GM19035 (cell line): ENCODE results near the gene PPP1R26.
"Not testable (repeated sequence)": the region's sequence is repeated elsewhere in the genome, so short reads cannot be mapped to it uniquely, and the experiment has no call there.

ENCODE experiments used
- ATAC-seq: cut with Tn5 transposase; IDR thresholded peaks from one replicate; pipeline ENCODE4 v1.9.1; 2021; ENCODE audit not compliant: unreplicated experiment

The PPP1R26 gene

DNA sequence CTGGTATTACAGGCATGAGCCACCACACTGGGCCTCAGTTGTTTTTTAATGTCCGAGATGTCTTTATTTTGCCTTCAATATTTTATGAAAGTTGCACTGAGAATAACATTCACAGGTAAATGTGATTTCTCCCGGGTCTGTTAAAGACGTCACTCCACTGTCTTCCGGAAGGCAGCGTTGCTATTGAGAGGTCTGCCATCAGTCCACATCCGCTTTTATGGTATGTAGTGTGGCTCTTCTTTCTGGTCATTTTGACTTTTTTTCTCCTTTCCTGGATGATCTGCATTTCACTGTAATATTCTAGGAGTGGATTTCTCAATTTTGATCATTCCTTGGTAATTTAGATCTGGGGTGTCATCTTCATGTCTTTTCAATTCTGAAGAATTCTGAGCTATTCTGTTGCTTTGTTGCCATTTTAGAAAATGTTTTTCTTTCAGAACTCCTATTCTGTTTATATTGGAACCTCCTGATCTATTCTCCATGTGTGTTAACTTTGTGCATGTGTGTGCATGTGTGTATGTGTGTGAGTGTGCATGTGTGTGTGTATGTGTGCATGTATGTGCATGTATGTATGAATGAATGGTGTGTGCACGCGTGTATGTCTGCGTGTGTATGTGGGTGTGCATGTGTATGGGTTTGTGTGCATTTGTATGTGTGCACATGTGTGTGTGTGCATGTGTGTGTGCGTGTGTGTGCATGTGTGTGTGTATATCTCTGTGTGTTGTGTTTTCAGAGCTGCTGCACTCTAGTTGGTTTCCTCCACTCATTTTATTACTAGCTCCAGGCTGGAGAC lies 39.8 kb downstream of the PPP1R26 start:
- ATAC-seq = no peak

DNA sequence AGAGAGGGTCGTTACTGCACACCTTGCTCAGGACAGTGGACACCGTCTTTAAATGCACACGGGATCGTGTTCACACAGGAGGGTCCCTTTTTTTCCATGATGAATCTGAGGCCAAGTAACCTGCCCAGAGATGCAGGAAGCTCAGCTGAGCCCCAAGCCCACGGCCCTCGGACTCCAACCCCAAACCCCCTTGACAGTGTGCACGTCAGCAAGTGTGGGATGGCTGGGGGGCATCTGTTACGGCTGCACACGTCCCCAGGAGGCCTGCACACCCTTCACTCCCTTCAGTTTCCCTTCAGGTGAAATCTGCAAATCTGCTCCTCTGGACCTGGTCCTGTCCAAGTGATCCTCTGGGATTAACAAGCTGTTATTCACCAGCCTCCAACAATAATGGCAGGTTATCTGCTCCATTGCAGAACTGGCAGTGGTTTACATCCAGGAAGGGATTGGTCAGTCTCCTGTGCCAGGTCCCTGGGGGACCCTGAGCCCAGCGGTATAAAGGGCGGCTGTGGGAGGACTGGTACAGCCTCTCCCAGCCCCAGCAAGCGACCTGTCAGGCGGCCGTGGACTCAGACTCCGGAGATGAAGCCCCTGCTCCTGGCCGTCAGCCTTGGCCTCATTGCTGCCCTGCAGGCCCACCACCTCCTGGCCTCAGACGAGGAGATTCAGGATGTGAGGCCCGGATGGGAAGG lies 41.5 kb downstream of the PPP1R26 start, which contains the start of gene LCN1:
LCN1 (plus strand) TSS at position 525 of the 692 bp plus-strand sequence; CDS start at position 583, 58 bp downstream.
- ATAC-seq = no peak

DNA sequence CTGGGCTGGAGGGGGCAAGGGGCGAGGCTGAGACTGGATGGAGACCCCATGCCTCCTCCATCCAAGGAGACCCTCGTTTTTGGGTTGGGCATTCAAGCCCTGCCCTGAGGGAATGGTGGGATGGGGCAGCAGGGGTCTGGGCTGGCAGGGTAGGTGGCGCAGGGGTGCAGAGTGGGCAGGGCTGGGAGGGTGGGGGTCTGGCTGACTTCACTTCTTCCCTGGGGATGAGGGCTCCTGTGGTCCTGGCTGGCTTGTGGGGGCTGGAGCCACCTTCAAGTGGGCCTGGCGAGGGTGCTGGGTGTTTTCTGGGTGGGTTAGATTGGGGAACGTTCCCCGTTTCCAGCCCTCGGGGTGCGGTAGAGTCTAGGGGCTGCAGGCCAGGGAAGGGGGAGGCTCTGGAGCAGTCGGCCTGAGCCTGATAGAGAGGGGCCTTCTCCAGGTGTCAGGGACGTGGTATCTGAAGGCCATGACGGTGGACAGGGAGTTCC lies 42.1 kb downstream of the PPP1R26 start:
- ATAC-seq = no peak

DNA sequence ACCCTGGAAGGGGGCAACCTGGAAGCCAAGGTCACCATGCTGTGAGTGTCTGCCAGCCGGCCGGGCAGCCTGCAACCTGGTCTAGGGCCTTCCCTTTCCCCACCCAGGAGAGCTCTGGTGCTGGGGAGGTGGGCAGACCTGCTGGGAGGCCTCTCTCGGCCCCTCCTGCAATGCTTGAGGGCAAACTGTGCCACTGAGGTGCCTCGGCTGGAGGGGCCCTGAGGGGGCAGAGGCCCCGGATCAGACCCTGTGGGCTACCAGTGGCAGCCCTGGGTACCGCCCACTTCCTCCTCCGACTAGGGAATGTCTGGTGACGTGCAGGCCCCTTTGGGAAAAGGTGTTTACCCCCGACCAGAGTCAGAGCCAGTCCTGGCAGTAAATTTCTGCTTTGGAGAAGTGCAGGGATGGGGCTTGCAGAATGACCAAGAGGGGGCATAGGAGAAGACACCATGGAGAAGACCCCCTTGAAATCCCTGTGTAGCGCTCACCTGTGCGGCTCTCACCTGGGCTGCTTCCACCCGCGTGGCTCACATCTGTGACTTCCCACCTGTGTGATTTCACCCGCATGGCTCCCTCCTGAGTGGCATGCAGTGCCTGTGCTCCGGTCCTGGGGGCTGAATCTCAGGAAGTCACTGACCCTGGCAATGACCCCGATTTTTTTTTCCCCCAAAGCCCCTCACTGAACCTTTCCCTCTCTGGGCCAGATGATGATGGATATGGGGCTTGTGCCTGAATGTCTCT lies 42.7 kb downstream of the PPP1R26 start:
- no peak for ATAC-seq

GRCh38 chr9:135522931-135523330 lies 43.3 kb downstream of the PPP1R26 start:
- no peak for ATAC-seq

DNA sequence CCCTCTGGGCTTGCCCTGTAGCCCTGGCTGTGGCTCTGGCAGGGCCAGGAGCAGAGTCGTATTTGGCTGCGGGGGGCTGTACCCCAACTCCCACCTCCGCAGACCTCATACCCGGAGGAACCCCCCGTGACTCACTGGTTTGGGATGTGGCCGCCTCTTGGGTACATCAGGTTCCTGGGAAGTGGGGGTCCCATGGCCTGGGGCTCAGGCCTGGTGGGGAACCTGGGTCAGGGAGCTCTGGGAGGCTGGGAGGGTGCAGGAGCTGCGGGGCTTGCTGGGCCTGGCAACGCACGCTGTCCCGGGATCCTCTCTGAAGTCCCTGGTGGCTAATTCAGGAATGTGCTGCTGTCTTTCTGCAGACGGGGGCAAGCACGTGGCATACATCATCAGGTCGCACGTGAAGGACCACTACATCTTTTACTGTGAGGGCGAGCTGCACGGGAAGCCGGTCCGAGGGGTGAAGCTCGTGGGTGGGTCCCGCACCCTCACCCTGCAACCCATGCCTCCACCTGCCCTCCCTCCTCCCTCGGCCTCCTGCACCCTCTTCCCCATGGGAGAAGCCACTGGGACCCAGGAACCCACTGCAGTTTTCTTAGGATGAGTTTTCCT lies 44.0 kb downstream of the PPP1R26 start:
- ATAC-seq = no peak

DNA sequence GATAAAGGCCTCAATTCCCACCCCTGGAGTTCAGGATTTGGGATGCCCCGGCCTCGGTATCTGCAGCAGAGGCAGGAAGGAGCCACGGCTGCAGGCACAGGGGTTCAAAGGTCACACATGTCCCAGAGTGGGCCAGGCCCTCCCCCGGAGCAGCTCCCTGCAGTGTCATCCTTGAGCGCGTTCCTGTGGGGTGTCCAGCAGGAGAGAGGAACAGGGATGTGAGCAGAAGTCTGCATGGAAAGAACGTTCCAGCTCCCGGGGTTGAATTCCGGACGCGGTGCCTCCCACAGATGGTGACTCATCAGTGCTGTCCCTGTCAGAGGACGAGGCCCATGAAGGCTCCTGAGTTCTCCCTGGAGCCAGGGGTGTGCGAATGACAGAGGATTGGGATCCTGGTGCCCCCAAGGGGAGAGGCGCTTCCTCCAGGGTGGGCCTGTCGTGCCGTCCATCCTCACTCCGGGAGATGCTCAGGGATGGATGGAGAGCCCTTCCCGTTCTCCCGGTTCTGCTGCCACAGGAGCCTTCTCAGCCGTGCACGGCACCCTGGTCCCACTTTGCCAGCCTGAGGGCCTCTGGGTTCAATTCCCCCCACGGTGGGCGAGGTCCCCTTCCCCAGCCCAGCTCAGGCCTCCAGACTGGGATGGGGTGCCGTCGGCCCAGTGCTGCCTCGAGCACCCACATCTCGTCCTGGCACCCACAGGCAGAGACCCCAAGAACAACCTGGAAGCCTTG lies 44.7 kb downstream of the PPP1R26 start:
- ATAC-seq = no peak

- no peak for ATAC-seq
Observed at GRCh38 chr9:135525241-135526088, 45.9 kb downstream of the PPP1R26 start.

DNA sequence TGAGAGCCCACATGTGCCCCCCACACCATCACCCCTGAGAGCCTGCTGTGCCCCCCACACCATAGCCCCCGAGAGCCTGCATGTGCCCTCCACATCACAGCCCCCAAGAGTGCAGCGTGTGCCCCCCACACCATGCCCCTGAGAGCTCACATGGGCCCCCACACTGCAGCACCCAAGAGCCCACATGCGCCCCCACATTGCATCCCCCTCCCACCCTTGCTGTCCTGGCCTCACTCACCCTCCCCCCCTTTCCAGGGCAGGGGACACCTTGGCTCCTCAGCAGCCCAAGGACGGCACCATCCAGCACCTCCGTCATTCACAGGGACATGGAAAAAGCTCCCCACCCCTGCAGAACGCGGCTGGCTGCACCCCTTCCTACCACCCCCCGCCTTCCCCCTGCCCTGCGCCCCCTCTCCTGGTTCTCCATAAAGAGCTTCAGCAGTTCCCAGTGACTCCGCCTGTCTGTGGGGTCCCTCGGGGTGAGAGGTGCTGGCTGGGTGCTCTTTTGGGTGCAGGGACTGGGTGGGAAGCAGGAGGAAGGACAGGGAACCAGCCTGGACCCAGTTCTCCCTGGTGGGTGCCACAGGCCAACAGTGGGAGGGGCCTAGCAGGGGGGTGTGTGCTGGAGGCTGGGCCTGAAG lies 46.6 kb downstream of the PPP1R26 start:
- no peak for ATAC-seq

- no peak for ATAC-seq
Observed at GRCh38 chr9:135526730-135527571, 47.4 kb downstream of the PPP1R26 start.

DNA sequence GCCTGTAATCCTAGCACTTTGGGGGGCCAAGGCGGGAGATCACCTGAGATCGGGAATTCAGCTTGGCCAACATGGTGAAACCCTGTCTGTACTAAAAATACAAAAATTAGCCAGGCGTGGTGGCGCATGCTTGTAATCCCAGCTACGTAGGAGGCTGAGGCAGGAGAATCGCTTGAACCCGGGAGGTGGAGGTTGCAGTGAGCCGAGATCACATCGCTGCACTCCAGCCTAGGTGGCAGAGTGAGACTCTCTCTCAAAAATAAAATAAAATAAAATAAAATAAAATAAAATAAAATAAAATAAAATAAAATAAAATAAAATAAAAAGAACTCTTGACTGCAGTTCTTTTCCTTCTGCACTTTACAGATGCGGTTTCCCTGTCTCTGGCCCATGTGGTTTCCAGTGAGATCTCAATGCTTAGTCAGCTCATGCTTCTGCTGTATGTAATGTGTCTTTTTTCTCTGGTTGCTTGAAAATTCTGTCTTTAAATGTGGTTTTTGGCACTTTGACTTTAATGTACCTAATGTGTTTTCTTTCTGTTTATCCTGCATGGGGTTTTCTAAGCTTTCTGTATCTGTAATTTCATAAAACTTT lies 49.4 kb downstream of the PPP1R26 start:
- not testable (repeated sequence) for ATAC-seq

DNA sequence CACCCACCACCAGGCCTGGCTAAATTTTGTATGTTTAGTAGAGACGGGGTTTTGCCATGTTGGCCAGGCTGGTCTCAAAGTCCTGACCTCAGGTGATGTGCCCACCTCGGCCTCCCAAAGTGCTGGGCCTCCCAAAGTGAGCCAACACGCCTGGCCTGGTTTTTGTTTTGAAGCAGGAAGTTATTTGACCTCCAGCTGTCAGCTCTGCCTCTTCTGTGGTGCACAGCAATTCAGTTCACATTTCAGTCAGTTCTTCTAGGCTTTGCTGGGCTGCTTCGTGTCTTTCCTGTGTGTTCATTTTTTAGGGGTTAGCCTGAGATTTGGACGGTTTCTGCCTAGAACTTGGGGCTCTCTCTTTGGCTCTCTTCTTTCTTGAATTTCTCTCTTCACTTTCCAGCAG lies 50.6 kb downstream of the PPP1R26 start:
- no peak for ATAC-seq

DNA sequence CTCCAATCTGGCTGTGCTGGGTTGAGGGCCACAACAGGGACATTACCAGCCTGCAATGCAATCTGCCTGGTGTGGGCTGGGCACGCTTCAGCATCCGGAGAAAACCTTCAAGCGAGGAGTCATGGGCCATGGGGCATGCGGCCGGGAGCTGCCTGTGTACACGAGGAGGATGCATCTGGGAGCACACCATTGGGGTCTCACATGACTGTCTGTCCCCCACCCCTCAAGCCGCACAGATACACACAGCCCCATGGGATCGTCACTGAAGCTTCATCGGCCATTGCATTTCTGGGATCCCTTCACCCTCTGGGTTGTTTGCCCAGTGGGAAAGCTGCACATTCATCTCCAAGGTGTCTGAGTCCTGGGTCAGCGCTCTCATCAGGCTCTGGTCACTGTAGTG lies 51.5 kb downstream of the PPP1R26 start:
- no peak for ATAC-seq

DNA sequence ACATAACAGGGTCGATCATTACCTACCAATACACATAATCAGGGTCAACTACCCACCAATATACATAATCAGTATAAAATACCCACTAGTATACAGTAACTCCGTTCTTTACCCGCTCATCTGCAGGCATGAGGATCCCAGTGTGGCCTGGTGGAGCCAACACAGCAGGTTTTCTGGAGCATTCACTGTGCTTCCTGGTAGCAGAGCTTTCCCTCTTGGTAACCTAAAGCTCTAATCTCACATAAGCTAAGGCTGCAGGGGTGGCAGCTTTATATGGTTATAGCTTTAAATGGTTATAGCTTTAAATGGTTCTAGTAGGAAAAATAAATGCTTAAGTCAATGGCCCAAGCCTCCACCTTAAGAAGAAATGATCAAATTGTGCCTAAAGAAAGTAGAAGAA lies 53.5 kb downstream of the PPP1R26 start:
- ATAC-seq = no peak

- no peak for ATAC-seq
Observed at GRCh38 chr9:135533674-135534073, 54.1 kb downstream of the PPP1R26 start.

DNA sequence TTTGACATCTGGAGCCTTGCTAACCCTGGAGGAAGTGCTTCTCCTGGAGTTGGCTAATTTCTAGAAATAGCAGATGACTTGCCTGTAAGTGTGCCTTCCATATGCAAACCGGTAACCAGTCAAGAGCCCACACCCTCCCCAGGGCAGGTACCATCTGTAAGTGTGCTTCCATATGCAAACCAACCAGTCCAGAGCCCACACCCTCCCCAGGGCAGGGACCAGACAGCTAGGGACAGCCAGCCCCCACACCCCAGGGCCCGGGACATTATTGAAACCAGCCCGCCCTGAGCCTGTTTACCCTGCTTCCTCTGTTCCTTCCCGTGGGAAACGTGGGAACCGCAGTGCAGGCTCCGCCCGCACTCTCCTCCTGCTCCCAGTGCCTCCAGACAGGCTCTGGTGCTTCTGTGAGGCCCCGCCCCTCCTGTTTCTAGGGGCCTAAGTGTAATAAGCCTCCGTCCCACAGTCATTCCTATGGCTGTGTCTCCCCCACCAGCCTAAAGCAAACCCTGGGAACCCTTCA lies 54.7 kb downstream of the PPP1R26 start:
- not testable (repeated sequence) for ATAC-seq

- not testable (repeated sequence) for ATAC-seq
Observed at GRCh38 chr9:135534826-135535225, 55.2 kb downstream of the PPP1R26 start.
